MM.1S (cell line): Measurements from ENCODE around the gene FOXL2NB.

Source experiments
- DNase-seq: peaks from one replicate; pipeline ENCODE4 v3.0.0-alpha.2; 2015
- H2AFZ ChIP-seq: fragments of 300-600 bp; sonication (generic); 2 replicates; pipeline ENCODE4 v1.6.0; 2016; ENCODE audit warnings: antibody characterized with exemption, low read length
- H3F3A ChIP-seq: fragments of 300-600 bp; sonication (generic); 2 replicates; pipeline ENCODE4 v1.6.1; 2016; ENCODE audit warnings: mild to moderate bottlenecking, antibody characterized with exemption, low read length, moderate library complexity, mixed read lengths; ENCODE audit not compliant: insufficient read depth
- H3K27ac ChIP-seq: fragments of 300-600 bp; sonication (generic); 2 replicates; pipeline ENCODE4 v1.5.1; 2016; ENCODE audit warnings: mild to moderate bottlenecking, low read length
- H3K27me3 ChIP-seq: fragments of 300-600 bp; sonication (generic); replicated peaks from 2 replicates; pipeline ENCODE4 v1.6.0; 2016; ENCODE audit warnings: low read length; ENCODE audit not compliant: insufficient read depth
- H3K36me3 ChIP-seq: fragments of 300-600 bp; sonication (generic); replicated peaks from 2 replicates; pipeline ENCODE4 v1.6.1; 2016; ENCODE audit warnings: mild to moderate bottlenecking, low read length, mixed read lengths; ENCODE audit not compliant: insufficient read depth
- H3K4me1 ChIP-seq: fragments of 300-600 bp; sonication (generic); 2 replicates; pipeline ENCODE4 v1.6.1; 2016; ENCODE audit warnings: low read length, mixed read lengths
- H3K4me2 ChIP-seq: fragments of 300-600 bp; sonication (generic); 2 replicates; pipeline ENCODE4 v1.6.0; 2016; ENCODE audit warnings: low read depth, low read length
- H3K4me3 ChIP-seq: fragments of 300-600 bp; sonication (generic); 2 replicates; pipeline ENCODE4 v1.5.1; 2016; ENCODE audit warnings: low read length, mixed read lengths
- H3K79me2 ChIP-seq: fragments of 300-600 bp; sonication (generic); 2 replicates; pipeline ENCODE4 v1.6.1; 2016; ENCODE audit warnings: mixed run types, low read length, mixed read lengths
- H3K9ac ChIP-seq: fragments of 300-600 bp; sonication (generic); 2 replicates; pipeline ENCODE4 v1.6.1; 2016; ENCODE audit warnings: low read length, mixed read lengths
- H3K9me2 ChIP-seq: fragments of 300-600 bp; sonication (generic); replicated peaks from 2 replicates; pipeline ENCODE4 v1.6.1; 2016; ENCODE audit warnings: mild to moderate bottlenecking, low read length, mixed read lengths; ENCODE audit not compliant: insufficient read depth
- H3K9me3 ChIP-seq: fragments of 300-600 bp; sonication (generic); replicated peaks from 2 replicates; pipeline ENCODE4 v1.6.1; 2016; ENCODE audit warnings: mild to moderate bottlenecking, low read length, mixed read lengths; ENCODE audit not compliant: insufficient read depth
- H4K20me1 ChIP-seq: fragments of 300-600 bp; sonication (generic); 2 replicates; pipeline ENCODE4 v1.6.1; 2016; ENCODE audit warnings: mild to moderate bottlenecking, low read length, moderate library complexity, mixed read lengths; ENCODE audit not compliant: insufficient read depth
- EZH2 ChIP-seq: fragments of 300-600 bp; sonication (generic); optimal IDR thresholded peaks from 2 replicates; pipeline ENCODE3; 2017; ENCODE audit warnings: low read depth, mild to moderate bottlenecking, antibody characterized with exemption, low read length, mixed read lengths
- EZH2phosphoT487 ChIP-seq: fragments of 300-600 bp; sonication (generic); IDR thresholded peaks from 2 replicates; pipeline ENCODE4 v1.6.1; 2018; ENCODE audit warnings: antibody characterized with exemption, low read length
- TF ChIP-seq, protein P1 (sequence below): fragments of 300-600 bp; sonication (generic); IDR thresholded peaks from 2 replicates; pipeline ENCODE4 v1.5.1; 2016; ENCODE audit warnings: antibody characterized with exemption, low read length, mixed read lengths

Gene FOXL2NB

DNA sequence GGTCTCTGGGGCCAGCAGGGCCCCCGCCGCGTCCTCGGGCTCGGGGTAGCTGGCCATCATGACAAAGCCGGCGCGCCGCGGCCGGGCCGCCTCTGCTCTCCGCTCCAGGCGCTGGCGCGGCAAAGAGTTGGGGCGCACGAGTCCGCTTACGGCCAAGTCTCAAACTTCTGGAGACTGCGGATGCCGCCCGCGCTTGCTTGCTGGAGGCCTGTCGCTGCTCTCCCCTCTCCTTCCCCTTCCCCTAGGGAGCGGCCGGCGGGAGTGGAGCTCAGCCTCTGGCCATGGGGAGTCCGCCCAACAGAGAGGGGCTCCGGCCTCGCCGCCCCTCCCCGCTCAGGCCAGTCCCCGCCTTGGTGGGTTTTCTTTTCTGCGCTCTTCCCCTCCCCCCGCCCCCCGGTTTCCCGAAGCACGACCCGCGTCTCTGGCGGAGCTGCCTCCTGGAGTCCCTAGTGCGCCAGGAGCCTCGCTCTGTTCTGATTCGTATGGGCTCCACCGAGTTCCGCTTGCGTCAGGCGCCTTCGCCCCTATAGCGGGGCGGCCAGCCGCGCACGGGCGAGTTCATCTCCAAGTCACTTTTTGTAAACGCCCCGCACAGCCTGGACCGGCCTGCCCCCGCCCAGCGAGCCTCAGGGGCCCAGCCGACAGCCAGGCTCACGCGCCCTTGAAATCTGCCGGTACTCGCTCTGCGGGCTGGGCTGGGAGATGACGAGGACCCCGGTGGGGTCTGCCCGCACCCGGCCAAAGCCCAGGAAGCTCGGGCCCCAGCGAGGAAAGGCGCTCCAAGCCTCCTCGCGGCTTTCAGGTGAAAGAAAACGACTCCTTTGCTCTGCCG lies at the start of gene FOXL2NB, which contains the start of gene FOXL2:
FOXL2NB (plus strand) TSS at position 555 of the 832 bp plus-strand sequence; CDS start at position 703, 148 bp downstream.
FOXL2 (minus strand) TSS at position 475 of the 832 bp plus-strand sequence; CDS start at position 60, 415 bp downstream.
- peaks cover 26% of the 10 kb centered on the region; the same call in 1 of the 2 replicates for H3K27me3 ChIP-seq

GRCh38 chr3:138898301-138898700 lies 48.7 kb upstream of the FOXL2NB start:
- Histone ChIP-seq H2AFZ (no peak overlapping the region), H3K4me3 (no peak overlapping the region), H3F3A (no peaks in the 10 kb centered on the region), H3K9me2 (no peaks in the 10 kb centered on the region), H4K20me1 (no peaks in the 10 kb centered on the region), H3K4me1 (no peaks in the 10 kb centered on the region), H3K27ac (no peak overlapping the region), H3K9me3 (no peaks in the 10 kb centered on the region), H3K36me3 (no peaks in the 10 kb centered on the region), H3K9ac (no peak overlapping the region), H3K4me2 (no peak overlapping the region), H3K27me3 (no peaks in the 10 kb centered on the region), H3K79me2 (no peaks in the 10 kb centered on the region)
- no peak for DNase-seq
- TF ChIP-seq, protein P1, sequence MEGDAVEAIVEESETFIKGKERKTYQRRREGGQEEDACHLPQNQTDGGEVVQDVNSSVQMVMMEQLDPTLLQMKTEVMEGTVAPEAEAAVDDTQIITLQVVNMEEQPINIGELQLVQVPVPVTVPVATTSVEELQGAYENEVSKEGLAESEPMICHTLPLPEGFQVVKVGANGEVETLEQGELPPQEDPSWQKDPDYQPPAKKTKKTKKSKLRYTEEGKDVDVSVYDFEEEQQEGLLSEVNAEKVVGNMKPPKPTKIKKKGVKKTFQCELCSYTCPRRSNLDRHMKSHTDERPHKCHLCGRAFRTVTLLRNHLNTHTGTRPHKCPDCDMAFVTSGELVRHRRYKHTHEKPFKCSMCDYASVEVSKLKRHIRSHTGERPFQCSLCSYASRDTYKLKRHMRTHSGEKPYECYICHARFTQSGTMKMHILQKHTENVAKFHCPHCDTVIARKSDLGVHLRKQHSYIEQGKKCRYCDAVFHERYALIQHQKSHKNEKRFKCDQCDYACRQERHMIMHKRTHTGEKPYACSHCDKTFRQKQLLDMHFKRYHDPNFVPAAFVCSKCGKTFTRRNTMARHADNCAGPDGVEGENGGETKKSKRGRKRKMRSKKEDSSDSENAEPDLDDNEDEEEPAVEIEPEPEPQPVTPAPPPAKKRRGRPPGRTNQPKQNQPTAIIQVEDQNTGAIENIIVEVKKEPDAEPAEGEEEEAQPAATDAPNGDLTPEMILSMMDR: no peak
- TF ChIP-seq EZH2 (no peak), EZH2phosphoT487 (no peak)

More for the DNA sequence above, at the start of gene FOXL2NB, which contains the start of gene FOXL2:
- no peaks in the 10 kb centered on the region for H3K36me3 ChIP-seq
- no peaks in the 10 kb centered on the region for H4K20me1 ChIP-seq
- no peaks in the 10 kb centered on the region for H3F3A ChIP-seq
- no peaks in the 10 kb centered on the region for H3K4me1 ChIP-seq
- H3K4me2 ChIP-seq: no peak within 1 kb of the TSS
- TF ChIP-seq, protein P1: no peak
- TF ChIP-seq EZH2phosphoT487: no peak
- TF ChIP-seq EZH2: no peak
- no peak within 1 kb of the TSS for H3K9ac ChIP-seq
- no peaks in the 10 kb centered on the region for H3K9me2 ChIP-seq
- no peak within 1 kb of the TSS for H2AFZ ChIP-seq
- no peak for DNase-seq
- H3K9me3 ChIP-seq: no peaks in the 10 kb centered on the region
- no peaks in the 10 kb centered on the region for H3K79me2 ChIP-seq
- no peak within 1 kb of the TSS for H3K27ac ChIP-seq
- H3K4me3 ChIP-seq: no peak within 1 kb of the TSS

DNA sequence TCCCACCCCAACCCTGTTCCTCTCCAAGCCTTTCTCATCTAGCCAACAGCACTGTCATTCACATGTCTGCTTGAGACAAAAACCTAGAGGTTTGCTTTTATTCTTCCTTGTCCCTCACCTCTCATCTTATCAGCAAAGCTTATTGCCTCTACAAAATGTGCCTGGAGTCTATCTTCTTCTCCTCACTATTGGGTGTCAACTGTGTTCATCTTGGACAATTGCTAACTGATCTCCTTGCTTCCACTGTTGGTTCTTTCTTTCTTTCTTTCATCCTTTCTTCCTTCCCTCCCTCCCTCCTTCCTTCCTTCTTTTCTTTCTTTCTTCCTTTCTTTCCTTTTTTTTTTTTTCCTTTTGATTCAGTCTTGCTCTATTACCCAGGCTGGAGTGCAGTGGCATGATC lies 48.3 kb upstream of the FOXL2NB start:
- no peaks in the 10 kb centered on the region for H3K9me2 ChIP-seq
- no peak overlapping the region for H3K27ac ChIP-seq
- no peak overlapping the region for H3K9ac ChIP-seq
- no peaks in the 10 kb centered on the region for H3K36me3 ChIP-seq
- no peak overlapping the region for H3K4me2 ChIP-seq
- H4K20me1 ChIP-seq: no peaks in the 10 kb centered on the region
- no peaks in the 10 kb centered on the region for H3K27me3 ChIP-seq
- H3K4me1 ChIP-seq: no peaks in the 10 kb centered on the region
- H2AFZ ChIP-seq: no peak overlapping the region
- DNase-seq: no peak
- H3K9me3 ChIP-seq: no peaks in the 10 kb centered on the region
- H3K4me3 ChIP-seq: no peak overlapping the region
- H3K79me2 ChIP-seq: no peaks in the 10 kb centered on the region
- H3F3A ChIP-seq: no peaks in the 10 kb centered on the region
- TF ChIP-seq, protein P1: no peak
- TF ChIP-seq EZH2: no peak
- no peak for TF ChIP-seq EZH2phosphoT487
